NCI-H748 (cell line): Measurements from ENCODE around the gene KISS1R.
"Not testable (repeated sequence)": the region's sequence is repeated elsewhere in the genome, so short reads cannot be mapped to it uniquely, and the experiment has no call there.

Source experiments
- DNase-seq: peaks from one replicate; lab custom pipeline; 2025; ENCODE audit not compliant: unreplicated experiment; lab: John Stamatoyannopoulos, UW

KISS1R gene

GRCh38 chr19:952049-952679 is 35.0 kb downstream of the KISS1R start:
- no peak for DNase-seq

- DNase-seq: peak; percentile 8
Observed at GRCh38 chr19:952680-953444, 35.7 kb downstream of the KISS1R start.

GRCh38 chr19:953445-954271 is 36.5 kb downstream of the KISS1R start:
- DNase-seq: no peak

- no peak for DNase-seq
Observed at GRCh38 chr19:954272-954671, 37.1 kb downstream of the KISS1R start.

- DNase-seq: no peak
Observed at GRCh38 chr19:954672-955494, 37.8 kb downstream of the KISS1R start.

GRCh38 chr19:955803-956765 is 39.0 kb downstream of the KISS1R start:
- no peak for DNase-seq

GRCh38 chr19:956766-957440 is 39.8 kb downstream of the KISS1R start:
- DNase-seq: no peak

DNA sequence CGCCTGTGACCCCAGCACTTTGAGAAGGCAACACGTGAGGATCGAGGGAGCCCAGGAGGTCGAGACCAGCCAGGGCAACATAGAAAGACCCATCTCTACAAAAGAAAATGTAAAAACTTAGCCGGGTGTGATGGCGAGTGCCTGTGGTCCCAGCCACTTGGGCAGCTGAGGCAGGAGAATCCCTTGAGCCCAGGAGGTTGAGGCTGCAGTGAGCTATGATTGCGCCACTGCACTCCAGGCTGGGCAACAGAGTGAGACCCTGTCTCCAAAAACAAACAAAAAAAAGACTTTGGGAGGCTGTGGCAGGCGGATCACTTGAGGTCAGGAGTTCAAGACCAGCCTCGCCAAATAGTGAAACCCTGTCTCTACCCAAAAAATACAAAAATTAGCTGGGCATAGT is 40.4 kb downstream of the KISS1R start:
- DNase-seq: not testable (repeated sequence)

DNA sequence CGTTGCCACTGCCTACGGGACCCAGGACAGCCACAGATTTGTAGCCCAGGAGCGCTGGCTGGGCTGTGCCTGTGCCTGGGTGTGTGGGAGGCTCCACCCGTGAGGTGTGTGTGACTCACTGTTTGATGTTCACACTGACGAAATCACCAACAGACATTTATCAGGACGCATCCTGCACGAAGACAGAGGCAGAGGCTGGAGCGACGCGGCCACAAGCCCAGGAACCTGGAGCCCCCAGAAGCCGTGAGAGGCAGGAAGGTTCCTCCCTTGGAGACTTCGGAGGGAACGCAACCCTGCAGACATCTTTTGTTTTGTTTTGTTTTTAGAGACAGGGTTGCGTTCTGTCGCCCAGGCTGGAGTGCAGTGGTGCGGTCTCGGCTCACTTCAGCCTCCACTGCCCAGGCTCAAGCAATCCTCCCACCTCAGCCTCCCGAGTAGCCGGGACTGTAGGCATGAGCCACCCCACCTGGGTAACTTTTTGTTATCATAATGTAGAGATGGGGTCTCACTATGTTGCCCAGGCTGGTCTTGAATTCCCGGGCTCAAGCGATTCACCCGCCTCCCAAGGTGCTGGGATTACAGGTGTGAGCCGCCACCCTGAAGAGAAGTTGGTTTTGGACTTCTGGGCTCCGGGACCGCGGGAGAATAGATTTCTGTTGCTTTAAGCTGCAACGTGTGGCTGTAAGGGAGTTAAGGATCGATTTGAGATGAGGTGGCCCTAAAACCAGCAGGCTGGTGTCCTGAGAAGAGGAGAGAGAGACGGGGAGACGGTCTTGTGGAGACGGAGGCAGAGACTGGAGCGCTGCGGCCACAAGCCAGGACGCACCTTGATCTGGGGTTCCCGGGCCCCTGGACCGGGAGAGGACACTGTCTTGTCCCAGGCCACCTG is 42.1 kb downstream of the KISS1R start:
- DNase-seq: no peak

DNA sequence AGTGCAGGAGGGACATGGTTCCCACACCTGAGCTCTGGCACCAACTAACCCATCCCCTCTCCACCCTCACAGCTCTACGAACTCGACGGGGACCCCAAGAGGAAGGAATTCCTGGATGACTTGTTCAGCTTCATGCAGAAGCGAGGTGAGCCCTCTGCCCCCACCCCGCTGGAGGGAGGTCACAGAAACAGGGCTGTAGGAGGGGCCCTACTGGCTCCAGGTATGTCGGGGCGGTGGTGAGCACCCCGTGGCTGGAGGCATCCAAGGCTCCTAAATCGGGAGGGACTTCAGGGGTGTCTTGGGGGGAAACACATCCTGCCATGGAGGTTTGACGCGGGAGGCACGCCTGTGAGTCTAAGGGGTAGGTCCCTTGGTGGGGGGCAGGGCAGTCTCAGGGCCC is 42.9 kb downstream of the KISS1R start:
- no peak for DNase-seq

DNA sequence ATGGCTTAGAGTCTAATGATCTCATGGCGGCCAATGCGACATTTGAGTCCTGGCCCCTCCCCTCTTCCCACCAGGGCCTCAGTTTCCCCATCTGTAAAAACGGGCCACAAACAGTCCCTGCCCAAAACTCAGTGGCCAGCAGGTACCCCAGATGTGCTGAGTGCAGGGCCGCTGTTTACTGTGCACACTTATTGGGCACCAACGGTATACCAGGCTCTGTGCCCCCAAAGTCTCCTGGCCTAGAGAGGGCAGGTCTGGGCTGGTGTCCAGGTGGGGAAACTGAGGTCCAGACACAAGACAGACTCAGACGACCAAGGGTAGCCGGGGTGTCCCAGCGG is 43.4 kb downstream of the KISS1R start:
- DNase-seq: no peak

DNA sequence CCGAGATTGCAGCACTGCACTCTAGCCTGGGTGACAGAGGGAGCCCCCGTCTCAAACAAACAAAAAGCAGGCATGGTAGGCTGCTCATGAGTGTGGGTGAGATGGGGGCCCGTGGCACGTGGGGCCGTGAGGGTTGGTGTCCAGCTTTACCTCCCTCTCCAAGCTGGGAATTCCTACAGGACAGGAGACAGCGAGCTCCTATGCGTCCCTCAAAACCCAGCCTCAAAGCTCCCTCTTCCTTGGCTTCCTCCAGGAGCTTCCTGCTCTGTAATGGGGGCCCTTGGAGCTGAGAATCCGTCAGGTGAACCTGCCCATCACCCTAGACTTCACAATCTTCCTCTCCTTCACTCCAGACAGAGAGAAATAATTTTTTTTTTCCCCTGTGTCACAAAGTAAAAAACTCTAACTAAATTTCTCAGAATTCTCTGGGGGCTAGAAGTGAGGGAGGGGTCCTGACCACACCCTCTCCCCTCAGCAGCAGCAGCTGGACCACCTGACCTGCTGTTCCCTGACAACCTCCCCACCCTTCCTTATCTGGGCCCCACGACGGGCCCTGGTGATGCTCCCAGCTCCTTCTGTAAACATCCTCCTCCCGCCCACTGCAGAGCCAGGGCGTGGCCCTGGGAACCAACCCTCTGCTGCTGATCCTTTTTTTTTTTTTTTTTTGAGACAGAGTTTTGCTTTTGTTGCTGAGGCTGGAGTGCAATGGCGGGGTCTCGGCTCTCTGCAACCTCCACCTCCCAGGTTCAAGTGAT is 44.9 kb downstream of the KISS1R start:
- DNase-seq: peak; percentile 24

- DNase-seq: no peak
Observed at GRCh38 chr19:962683-963400, 45.7 kb downstream of the KISS1R start.

- no peak for DNase-seq
Observed at GRCh38 chr19:963486-963951, 46.4 kb downstream of the KISS1R start.

DNA sequence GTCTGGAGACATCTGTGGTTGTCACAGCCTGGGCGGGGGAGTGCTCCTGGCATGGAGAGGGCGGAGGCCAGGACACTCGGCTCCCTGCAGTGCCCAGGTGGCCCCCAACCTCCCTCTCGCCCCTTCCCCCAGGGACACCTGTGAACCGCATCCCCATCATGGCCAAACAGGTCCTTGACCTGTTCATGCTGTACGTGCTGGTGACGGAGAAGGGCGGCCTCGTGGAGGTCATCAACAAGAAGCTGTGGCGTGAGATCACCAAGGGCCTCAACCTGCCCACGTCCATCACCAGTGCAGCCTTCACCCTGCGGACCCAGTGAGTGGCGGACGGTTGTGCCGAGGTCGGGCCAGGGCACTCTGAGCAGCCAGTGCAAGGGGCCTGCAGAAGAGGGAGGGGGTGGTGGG is 47.0 kb downstream of the KISS1R start:
- DNase-seq: no peak

DNA sequence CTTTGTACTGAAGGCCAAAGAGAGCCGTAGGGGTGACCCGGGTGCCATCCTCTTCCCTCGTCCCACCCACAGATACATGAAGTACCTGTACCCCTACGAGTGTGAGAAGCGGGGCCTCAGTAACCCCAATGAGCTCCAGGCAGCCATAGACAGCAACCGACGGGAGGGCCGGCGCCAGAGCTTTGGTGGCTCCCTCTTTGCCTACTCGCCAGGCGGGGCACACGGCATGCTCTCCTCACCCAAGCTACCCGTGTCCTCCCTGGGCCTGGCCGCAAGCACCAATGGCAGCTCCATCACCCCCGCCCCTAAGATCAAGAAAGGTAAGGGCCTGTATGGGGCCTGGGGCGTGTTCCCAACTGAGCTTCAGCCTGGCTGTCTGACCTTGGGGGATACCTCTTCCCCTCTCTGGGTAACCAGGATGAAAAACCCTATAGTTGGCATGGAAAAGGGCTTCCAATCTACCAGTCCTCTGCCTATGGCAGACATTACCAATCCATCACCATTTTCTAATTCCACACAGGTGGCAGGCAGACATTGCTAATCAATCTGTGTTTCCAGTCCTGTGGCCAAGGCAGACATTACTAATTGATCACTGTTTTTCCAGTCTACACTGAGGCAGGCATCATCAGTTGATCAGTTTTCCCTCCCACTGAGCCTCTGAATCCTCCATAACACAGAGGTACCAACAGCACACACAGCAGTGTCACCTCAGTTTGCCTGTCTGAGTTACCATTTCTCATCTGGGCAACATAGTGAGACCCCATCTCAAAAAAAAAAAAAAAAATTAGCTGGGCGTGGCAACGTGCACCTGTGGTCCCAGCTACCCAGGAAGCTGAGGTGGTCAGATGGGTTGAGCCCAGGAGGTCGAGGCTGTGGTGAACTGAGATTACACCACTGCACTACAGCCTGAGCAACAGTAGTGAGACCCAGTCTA is 47.9 kb downstream of the KISS1R start:
- DNase-seq: no peak
